GM12878 (cell line): ENCODE results near the gene AIRE. TPM values are rescaled to one million over a fixed set of nuclear protein-coding genes. Genes with fewer than 3 reads are reported as not detected.
A peak's percentile ranks its signal among the peaks of the same experiment; 100 is the strongest.

ENCODE experiments used
- CUX1 ChIP-seq: IDR thresholded peaks from 2 replicates; pipeline ENCODE4 v1.6.1; 2012; ENCODE audit warnings: improper control_type of control experiment, low read depth, low read length; ENCODE audit not compliant: insufficient replicate concordance
- DPF2 ChIP-seq: fragments of 450-650 bp; IDR thresholded peaks from 2 replicates; pipeline ENCODE4 v1.6.1; 2017; ENCODE audit warnings: mild to moderate bottlenecking
- E4F1 ChIP-seq: fragments of 450-650 bp; IDR thresholded peaks from 2 replicates; pipeline ENCODE4 v1.6.1; 2018; ENCODE audit warnings: borderline replicate concordance, mild to moderate bottlenecking; ENCODE audit not compliant: partially characterized antibody
- EED ChIP-seq: sonication (generic); IDR thresholded peaks from 2 replicates; pipeline ENCODE4 v1.6.1; 2016; ENCODE audit warnings: antibody characterized with exemption, low read depth
- EGR1 ChIP-seq, 2 experiments: IDR thresholded peaks; 1 replicate in 1 of 2; 2 replicates in 1 of 2; pipeline ENCODE4 v1.6.1; 2011 to 2012; ENCODE audit warnings: low read depth in 2 of 2, low read length in 2 of 2, borderline replicate concordance in 1 of 2, mild to moderate bottlenecking in 1 of 2, moderate library complexity in 1 of 2
- IKZF2 ChIP-seq, 2 experiments: fragments of 450-650 bp; IDR thresholded peaks; 2 replicates each; pipeline ENCODE4 v1.6.1; 2017; ENCODE audit warnings: mild to moderate bottlenecking in 2 of 2, moderate library complexity in 2 of 2
- MLLT1 ChIP-seq: fragments of 450-650 bp; IDR thresholded peaks from 2 replicates; pipeline ENCODE4 v1.6.1; 2016; ENCODE audit warnings: mild to moderate bottlenecking
- NBN ChIP-seq: fragments of 450-650 bp; IDR thresholded peaks from 2 replicates; pipeline ENCODE4 v1.6.1; 2016
- PBX3 ChIP-seq: IDR thresholded peaks from 2 replicates; pipeline ENCODE4 v1.6.1; 2011; ENCODE audit warnings: mild to moderate bottlenecking, low read depth, low read length, moderate library complexity; ENCODE audit not compliant: insufficient replicate concordance
- SMC3 ChIP-seq: IDR thresholded peaks from 2 replicates; pipeline ENCODE4 v1.6.1; 2011; ENCODE audit warnings: low read length, improper control_type of control experiment, borderline replicate concordance
- SUPT20H ChIP-seq: IDR thresholded peaks from 2 replicates; pipeline ENCODE4 v1.6.1; 2011; ENCODE audit warnings: low read depth, mild to moderate bottlenecking, low read length, moderate library complexity, borderline replicate concordance; ENCODE audit not compliant: control insufficient read depth
- TCF7 ChIP-seq: IDR thresholded peaks from 2 replicates; pipeline ENCODE4 v1.6.1; 2014; ENCODE audit warnings: antibody characterized with exemption, borderline replicate concordance
- ZBTB40 ChIP-seq: fragments of 450-650 bp; IDR thresholded peaks from 2 replicates; pipeline ENCODE4 v1.6.1; 2016; ENCODE audit warnings: mild to moderate bottlenecking, moderate library complexity, borderline replicate concordance
- polyA plus RNA-seq, 11 experiments: library from polyadenylated mRNA; depleted of rRNA in 4 of 11; unstranded in 6 of 11; stranded (reverse) in 5 of 11; fragments of >200 nt; fragmentation: Nextera tagmentation in 4 of 11; fragmentation: Illumina TruSeq in 1 of 11; extraction: Ambion mirVana in 4 of 11; extraction: Trizol in 1 of 11; gene quantifications; 1 replicate in 1 of 11; 2 replicates in 10 of 11; pipeline versions ENCODE4 v1.2.1 to v1.2.3, GENCODE V29; 2011 to 2016; ENCODE audit warnings: inconsistent platforms in 2 of 11, missing spikeins in 2 of 11, low read depth in 1 of 11
- total RNA-seq, 4 experiments: library from RNA; depleted of rRNA in 3 of 4; stranded (reverse); fragments of >200 nt in 3 of 4; fragmentation: Illumina TruSeq in 1 of 4; extraction: Trizol in 1 of 4; gene quantifications; 2 replicates each; pipeline versions ENCODE4 v1.2.1 to v1.2.3, GENCODE V29; 2013 to 2021

AIRE gene
- total and polyA plus RNA-seq, 10 of the 15 experiments (the other 5 are each of a cell fraction or from before 2014, with no cell fraction given): 0.05 to 0.10 TPM; not detected in 8

GRCh38 chr21:44297525-44298290, 12.0 kb downstream of the AIRE start (continued):
- TF ChIP-seq ZBTB40: no peak
- TF ChIP-seq SUPT20H: no peak
- no peak for TF ChIP-seq EGR1 (IDR thresholded peaks at IDR 0.05; ENCODE audit: borderline replicate concordance in 1 of 2, low read depth in 2 of 2, low read length in 2 of 2)
- TF ChIP-seq MLLT1: peak; percentile 23; the same call in 1 of the 2 replicates
- no peak for TF ChIP-seq E4F1
- 0 out of 2 replicates have a peak, but pooled peaks have one; percentile 9 for TF ChIP-seq EED
- peak; percentile 86 for TF ChIP-seq NBN
- peak; percentile 77 to 82 for TF ChIP-seq IKZF2 (IDR thresholded peaks at IDR 0.05)
- TF ChIP-seq TCF7: no peak
- TF ChIP-seq CUX1: no peak
- peak; percentile 86 for TF ChIP-seq SMC3
- TF ChIP-seq PBX3: no peak
- no peak for TF ChIP-seq DPF2
